Mucosa of gallbladder (tissue), 1 donor: ENCODE data around the gene SPATA46. TPM values are rescaled to one million over a fixed set of nuclear protein-coding genes. Genes with fewer than 3 reads are reported as not detected.

Experiments
- DNase-seq: peaks from one replicate; pipeline ENCODE4 v3.0.0-alpha.2; 2020; ENCODE audit warnings: low spot score
- total RNA-seq: library from RNA; stranded (reverse); gene quantifications from one replicate; pipeline ENCODE4 v1.2.1, GENCODE V29; 2021
- donor health status: DM: no; HTN: no; CAD: no.

Gene SPATA46
- total RNA-seq, 1 donor from 2014 or later, result not detected

DNA sequence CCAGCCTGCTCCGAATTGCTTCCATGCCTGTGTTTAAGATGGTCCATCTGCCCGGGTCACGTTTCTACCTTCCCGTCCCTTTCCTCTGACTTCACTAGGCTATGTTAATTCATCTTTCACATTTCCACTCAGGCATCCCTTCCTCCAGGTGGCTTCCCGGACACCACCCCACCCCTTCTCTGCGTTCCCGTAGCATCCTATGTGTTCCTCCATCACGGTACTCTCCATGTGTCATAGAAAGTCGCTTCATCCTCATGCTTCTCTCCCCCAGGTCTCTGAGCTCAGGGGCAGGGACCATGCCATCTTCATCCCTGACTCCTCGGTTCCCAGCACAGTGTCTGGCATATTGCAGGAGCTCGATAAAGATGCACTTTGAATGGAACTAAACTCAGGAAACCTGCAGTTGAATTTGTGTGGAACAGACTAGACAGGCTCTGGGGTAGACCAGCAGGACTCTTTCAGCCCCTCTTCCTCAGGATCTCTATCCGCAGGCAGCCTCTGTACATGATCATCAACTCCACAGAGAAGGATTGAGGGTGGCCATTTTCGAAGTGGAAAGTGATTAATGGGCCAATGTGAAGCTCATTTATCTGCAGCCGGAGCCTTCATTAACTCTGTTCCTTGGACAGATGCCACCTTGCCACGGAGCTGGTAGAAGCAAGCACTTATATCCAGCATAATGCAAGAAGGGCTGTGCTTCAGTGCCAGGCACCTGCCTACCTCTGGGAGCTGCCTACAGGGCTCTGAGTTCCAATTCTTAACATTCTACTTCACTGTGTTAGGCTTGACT lies 13.9 kb upstream of the SPATA46 start:
- no peak for DNase-seq

DNA sequence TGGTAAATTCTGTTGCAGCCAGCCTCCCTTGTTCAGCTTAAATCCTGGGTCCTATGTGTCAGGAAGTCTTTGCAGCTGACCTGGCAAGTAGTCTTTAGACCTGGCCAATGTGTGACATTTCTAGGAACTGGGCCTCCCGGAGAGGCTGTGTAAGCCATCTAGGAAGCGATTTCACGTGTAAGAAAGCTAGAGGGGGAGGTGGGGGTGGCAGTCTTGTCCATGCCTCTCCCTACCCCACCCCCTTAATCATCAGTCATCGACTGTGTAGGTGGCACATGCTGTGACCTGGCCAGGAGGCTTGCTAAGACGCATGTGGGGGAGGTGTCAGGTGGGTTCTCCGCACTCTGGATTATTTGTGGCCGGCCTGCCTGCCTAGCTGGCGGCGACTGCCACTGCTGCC lies 13.3 kb upstream of the SPATA46 start:
- DNase-seq, result no peak

DNA sequence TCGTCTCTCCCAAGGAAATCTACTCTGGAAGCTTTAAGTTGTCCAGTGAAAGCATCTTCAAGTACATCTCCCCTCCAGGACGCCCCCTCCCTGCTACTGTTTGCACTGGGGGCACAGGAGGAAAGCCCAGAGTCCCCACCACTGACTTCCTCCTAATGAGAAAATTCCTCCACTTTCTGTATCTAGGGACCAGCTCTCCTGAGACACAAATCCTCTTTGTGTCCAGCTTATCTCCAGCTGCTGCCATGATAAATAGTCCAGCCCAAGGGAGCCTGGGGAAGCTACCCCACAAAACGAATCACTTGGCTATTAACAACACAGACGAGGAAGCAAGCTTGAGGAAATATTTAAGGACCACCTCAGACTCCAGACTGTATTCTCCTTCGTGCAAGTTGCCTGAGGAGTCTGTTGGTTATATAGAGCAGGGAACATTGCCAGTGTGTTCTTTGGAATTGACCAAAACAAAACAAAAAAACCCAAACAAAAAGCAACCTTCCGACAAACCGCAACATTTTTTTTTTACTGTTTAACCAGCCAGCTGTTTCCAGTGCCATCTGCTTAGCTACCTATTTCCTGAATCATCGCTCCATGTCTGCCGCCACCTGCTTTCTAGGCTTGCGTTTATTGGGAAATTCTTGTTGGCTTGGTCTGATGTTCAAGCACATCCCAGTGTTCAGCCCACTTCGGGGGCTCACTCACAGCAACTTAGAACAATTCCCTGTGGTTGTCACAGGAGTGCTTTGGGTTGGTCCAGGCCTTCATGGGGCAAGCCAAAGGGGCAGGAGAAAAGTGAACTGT lies 12.6 kb upstream of the SPATA46 start:
- no peak for DNase-seq

DNA sequence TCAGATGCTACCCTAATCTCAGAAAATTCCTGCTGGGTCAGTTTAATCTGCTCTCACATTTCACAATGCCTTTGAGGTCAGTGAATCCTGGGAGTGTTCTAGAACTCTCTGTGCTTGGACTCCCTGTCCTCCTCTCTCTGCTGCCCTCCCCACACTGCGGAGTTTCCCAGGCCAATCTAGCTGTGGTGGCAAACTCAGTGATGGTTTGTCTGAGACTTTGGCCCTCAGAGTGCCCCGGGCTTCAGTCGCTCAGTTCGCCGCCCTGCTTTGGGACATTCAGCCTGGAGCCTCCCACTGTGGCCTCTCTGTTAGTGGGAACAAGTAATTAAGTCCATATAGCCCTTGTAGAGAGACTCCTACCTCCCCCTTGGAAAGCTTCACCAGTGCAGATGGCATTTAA lies 12.0 kb upstream of the SPATA46 start:
- DNase-seq, result no peak

DNA sequence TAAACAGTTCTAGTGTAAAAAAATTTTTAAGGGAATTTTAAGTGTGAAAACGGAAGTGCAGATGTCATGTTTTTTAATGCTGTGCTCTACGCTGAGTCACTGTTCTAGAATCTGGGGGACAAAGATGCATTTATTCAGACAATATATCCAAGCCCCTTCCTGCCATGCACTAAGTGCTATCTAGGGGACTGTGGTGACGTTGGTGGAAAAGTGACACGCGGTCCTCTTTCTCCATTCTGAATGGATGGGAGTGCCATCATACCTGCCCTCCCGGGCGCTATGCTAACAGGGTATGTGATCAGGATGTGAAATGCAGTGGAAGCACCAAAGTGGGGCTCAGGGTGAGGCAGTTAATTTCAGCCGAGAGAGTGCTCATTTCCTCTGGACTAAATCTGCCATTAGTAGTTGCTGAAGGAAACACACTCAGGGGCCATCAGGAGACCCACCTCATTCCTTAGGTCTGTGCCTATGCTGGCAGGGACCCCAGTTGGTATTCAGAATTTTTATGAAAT lies 11.5 kb upstream of the SPATA46 start:
- no peak for DNase-seq

DNA sequence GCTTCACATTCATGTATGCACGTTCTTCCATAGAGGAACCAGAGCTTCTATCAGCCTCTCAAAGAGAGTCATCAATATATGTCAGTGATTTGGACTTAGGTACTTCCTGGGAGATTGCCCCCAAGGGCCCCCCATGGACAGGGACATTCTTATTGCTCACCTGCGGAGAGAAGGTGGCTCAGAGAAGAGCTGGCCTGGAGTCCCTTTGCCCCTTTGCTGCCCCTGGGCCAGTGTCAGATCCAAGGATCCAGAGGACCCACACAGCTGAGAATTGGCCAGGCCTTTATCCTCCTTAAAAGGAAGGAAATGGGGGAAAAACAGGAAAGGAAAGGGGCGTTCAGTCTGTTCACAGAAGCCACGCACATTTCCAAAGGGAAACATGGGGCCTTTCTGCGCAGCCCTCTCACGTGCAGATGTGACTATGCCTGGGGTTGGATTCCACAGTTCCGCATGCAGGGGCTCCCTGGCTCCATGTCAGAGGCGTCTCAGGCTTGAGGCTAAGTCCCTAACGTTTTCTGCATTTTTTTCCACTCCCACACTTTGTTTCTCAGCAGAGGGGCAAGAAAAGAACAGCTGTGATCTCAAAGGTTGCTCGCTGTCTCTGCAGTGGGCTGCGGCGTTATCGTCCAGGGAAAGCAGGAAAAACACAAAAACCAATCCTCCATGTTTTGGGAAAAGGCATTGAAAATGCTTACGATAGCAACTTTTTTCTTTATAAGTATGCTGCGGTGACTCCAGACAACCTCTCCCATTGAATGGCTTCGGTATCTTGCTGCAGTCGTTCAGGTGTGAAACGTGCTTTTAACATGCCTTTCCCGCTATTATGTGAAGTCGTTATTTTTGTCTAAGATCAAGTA lies 10.8 kb upstream of the SPATA46 start:
- no peak for DNase-seq

DNA sequence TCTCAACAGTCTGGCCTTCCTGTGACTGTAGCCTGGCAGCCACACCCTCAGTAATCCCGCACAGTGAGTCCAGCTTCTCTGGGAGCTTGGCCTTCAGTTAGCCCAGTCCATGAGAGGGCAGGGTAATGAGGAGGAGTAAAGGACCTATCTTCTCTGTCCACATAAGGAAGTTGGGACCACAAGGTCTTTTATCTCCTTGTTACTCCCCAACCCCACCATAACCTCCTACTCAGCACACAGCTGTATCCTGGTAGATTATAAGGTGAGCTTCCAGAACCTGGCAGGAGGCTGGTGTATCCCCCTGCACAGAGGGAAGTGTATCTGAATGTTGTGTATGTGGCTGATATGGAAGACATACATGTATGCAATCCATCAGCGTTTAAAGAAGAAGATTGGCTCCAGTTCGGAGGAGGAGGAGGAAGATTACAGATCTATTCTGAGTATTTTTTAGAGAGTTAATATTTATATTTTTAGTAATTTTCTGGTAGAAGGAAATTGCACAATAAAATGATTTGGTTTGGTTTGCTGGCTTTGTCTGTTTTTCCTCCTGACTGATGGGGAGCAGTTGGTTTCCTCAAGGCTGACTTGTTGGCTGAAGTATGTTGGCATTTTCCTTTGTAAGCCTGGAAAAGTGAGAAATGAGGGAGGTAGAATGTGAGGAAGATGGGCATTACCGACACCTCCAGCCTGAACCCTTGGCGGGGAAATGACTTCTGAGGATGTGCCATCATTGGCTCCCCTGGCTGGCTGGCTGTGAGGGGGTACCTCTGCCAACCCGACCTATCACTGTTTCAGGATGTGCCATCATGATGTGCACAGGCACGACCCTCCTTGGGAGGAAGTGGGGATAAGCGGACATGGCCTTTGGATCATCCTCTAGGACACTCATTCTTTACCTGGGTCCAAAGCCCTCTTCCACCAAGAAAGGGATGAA lies 9.9 kb upstream of the SPATA46 start:
- DNase-seq, result no peak

DNA sequence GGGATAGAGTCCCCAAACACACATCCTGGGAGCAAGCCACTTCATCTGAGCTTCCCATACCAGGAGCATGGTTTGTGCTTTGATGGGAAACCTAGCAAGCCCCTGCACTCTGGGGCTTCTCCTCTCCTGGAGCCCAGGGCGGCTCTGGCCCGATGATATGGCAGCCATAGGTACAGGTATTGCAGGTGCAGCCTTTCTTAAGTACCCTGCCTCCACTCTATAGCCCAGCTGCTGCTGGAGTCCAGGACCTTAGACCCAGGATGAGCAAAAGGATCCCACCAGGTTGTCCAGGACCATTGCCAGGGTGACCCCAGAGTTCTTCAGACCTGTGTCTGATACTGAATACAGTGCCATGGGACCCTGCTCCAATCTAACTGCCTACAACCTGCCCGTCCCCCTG lies 9.0 kb upstream of the SPATA46 start:
- no peak for DNase-seq

DNA sequence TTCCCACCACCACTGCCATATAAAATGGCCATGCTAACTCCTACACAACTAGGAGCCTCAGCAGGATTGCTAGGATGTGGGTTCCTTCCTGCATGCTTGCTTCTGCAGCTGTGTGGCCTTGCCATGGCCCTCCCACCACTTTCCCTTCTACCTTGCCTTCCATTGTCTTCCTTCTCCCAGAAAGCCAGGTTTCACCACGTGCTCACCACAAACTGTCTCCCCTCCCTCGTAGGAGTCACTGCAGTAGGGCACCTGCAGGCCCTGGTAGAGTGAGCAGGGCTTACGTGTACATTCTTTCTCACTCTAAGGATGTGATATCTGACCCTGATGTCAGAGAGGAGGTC lies 8.6 kb upstream of the SPATA46 start:
- no peak for DNase-seq

DNA sequence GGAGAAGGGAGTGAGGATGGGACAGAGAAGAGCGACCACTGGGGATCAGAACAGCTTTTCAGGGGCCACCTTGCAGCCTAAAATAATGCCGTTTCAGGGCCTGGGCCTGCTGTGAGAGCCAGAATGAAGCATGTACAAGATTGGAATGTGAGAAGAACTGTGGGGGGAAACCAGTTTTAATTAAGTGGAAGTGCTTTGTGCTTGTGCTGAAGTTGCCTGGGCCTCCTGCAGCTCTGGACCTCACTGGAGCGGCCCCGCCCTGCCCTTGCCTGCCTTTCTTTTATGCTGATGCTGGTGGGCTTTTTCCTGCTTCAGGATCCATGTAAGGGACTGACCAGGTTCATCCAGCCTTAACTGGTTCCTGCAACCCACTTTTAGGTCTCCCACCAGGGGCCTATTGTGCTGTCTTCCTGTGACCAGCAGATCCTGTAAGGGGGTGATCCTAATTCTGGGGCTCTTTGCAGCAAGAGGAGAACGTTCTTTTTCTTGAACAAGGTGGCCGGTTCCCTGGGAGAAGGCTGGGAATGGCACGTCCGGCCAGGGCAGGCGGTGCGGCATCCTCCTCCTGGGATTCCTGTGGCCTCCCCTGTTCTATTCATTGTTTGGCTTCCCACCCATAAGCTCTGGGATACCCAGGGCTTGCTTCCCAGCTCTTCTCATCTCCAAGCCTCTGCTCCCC lies 8.1 kb upstream of the SPATA46 start:
- no peak for DNase-seq

DNA sequence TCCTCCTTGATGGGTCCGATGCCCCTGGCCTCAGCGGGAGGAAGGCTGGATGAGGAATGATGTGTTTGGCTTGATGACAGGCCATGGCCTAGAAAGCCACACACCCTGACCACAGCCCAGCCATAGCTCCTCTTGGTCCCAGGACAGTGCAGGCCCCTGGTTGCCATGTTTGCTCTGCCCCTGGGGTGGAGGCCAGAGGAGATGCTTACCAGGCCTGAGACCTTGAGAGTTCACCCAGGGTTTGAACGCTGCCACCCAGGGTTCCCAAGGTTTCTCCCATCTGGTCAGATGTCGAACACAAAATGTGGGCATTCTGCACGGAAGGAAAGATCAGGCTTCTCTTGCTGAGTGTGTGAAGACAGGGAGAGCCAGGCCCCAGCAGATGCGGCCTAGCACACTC lies 7.5 kb upstream of the SPATA46 start:
- DNase-seq, result no peak

DNA sequence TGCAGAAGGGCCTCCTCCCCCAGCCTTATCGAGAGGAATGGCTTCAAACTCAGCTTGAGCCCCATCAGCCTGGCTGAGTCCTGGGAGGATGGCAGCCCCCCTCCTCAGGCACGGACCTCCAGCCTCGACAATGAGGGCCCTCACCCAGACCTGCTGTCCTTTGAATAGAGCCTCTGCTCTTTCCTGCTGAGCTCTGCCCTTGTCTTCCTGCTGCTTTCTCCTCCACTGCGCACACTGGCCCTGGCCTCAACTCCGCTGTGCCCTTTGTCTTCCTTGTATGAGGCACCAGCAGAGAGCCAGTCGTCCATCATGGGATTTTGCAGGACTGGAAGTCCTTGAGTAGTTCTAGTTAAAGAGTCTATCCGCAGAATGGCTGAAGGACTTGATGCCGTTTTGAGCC lies 6.9 kb upstream of the SPATA46 start:
- no peak for DNase-seq

DNA sequence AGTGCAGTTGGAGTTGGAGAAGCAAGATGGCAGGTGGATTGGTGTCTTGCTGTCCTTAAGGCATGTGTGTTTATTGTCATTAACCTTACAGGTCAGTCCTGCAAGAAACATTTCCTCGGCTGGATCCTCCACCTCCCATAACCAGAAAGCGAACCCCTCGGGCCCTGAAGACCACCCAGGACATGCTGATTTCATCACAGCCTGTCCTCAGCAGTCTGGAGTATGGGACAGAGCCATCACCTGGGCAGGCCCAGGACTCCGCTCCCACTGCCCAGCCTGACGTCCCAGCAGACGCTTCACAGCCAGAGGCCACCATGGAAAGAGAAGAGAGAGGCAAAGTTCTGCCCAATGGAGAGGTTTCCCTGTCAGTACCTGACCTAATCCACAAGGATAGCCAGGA lies 6.4 kb upstream of the SPATA46 start:
- no peak for DNase-seq

DNA sequence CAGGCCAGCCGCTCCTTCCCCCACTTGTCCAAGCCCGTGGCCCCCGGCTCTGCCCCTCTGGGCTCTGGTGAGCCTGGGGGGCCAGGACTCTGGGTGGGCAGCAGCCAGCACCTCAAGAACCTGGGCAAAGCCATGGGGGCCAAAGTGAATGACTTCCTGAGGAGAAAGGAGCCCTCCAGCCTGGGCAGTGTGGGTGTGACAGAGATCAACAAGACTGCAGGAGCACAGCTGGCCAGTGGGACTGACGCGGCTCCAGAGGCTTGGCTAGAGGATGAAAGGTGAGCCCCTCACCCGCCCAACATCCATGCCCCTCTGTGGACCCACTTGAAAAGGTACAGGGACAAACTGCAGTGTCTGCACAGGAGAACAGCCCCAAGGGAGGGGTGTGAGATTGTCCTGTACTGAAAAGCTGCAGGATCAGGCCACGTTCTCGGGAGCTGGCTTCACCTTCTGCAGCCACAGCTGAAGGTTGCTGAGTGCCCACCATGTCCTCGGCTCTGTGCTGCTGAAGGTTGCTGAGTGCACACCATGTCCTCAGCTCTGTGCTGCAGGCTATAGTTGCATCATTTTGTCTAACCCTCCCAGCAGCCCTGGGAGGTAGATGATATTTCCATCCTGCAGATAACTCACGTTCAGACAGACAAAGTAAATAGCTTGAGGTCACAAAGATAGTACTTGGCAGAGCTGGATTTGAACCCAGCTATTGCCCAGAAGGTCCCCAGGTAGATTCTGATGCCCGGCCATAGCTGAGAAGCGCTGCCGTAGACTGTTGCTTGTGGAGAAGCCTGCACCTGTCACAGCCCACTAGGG lies 5.5 kb upstream of the SPATA46 start:
- DNase-seq, result no peak

DNA sequence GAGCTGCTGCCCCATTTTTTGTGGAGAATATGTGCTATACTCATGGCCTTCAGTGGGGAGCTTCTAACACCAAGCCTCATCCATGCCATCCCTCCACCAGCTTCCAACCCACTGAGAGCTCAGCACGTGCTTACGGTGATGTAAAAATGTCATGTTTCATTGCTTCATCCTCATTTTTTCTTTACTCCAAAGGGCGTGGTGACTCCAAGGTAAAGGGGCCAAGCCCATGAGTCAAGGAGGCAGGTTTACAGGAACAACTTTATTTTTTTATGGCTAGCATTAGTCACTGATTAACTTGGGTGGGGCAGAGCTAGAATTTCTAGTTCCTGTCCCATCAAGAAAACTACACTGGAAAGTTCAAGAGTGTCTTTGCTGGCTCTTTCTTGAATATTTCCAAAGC lies 4.7 kb upstream of the SPATA46 start, which contains the start of gene C1orf226:
Gene C1orf226, plus strand, starts transcription at position 346 of the 400 bp plus-strand sequence. CDS start 174 bp downstream, outside the sequence.
- DNase-seq, result peak; percentile 51

DNA sequence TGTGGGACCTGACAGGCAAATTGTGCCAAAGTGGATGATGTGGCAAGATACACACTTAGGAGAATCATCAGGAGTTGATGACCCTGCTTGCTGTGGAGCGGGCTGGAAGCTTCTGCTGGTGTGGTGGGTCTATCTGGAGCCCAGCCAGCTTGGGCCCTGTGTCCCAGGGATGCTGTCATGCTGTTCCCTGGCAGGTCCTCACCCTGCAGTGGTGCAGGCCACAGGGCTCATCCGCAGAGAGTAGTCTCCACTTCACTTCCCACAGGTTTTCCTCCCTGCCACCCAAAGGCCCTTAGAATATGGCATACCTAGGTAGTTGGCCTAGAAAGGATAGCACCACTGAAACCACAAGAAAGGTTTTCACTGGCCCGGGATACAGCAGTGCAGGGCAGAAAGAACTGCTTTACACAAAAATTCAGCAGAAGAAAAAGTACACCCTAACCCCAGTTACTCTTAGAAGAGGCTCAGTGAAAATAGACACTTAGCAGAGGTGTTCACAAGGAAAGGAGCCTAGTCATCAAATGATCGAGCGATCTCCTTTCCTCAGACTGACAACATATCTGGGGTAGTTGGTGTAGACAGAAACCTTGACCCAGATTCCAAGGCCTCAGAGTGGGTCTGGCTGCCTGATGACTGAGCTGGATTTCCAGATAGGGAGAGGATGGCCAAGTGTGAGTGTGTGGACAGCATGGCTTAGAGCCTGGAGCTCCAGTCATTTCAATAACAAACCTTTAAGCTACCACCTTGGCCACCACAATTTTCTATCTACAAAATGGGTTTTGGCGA lies 3.6 kb upstream of the SPATA46 start:
- DNase-seq, result no peak

DNA sequence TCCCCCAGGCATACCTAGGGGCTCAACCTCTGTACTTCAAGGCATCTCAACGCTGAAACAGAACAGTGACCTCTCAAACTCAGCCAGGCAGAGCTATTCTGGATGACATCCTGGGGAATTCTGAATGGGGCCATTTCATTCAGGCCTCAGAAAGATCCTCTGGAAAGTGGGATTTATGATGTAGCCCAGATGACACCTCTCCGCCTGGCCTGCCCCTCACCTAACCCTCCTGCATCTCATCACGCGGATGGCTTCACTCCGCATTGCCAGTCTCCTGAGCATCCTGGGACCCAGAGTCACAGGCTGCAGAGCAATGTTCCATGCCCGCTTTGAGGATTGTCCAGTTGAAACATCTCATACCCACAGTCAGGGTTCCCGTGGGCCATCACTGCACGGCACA lies 1.2 kb downstream of the SPATA46 start:
- no peak for DNase-seq

DNA sequence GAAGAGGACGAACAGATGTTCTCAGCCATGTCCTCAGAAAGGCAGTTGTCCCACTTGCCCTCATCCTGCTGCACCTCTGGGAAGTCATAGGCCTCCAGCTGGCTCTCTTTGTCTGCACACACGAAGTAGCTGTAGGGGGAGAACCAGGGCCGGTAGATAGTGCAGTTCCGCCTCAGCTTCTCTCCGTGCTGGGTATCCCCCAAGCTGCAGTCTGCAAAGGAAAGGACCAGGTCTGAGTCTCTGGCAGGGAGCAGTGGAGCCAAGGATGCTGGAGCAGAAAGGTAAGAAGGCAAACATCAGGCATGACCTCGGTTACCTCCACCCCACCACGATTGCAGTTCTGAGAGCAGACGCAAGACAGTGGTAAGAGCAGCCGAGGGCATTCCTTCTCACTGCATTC lies 2.2 kb downstream of the SPATA46 start:
- DNase-seq, result no peak
